ENCODE results near the gene NLGN4Y.

The NLGN4Y gene

DNA sequence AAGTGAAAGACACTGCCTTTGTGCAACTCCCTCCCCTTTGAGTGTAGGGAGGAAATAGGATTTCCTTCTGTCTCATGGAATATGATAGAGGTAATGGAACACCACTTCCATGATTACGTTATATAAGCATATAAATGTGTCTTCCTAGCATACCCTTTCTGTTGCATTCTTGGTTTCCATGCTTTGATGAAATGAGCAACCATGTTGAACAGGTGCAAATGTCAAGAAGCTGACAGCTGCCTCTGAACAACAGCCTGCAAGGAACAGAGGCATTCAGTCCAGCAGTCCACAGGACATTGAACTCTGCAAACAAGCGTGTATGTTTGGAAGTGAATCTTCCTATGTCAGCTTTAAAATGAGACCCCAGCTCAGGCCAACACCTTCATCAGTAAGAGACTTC, 117.5 kb downstream of the NLGN4Y start:
- no peak for DNase-seq
- intact Hi-C loops (cut with DNase I) = no loop called here

DNA sequence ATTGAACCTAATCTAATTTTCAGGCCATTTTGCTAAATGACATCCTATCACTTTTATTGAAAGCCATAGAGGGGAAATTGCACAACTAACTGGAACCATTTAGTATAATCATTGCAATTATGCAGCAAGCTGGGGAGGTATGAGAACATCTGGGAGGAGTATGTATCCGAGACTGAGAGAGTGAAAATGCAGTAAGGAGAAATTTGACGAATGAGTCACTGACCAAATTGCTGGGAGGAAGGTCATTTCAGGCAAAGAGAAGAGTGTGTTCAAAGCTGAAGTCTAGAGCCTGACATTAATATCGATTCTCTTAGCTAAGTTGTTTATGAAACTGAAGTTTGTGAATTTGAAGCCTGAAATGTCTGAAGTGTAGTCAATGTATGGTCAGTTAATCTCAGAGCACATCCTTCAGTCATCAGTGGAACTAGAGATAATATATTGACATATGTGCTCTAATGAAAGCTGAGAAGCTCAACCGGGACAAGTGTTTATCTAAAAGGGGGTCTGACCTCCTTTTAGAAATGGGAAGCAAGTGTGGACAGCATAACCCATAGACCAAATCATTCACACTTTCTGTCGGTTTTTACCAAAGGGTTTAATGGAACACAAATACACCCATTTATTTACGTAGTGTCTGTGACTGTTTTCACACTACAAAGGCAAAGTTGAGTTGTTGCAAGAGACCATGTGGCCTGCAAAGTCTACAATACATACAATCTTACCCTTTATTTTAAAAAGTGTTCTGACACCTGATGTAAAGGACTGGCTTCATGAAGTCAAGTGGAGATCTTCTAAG, 120.0 kb downstream of the NLGN4Y start:
- intact Hi-C loops (cut with DNase I) = no loop called here
- no peak for DNase-seq

DNA sequence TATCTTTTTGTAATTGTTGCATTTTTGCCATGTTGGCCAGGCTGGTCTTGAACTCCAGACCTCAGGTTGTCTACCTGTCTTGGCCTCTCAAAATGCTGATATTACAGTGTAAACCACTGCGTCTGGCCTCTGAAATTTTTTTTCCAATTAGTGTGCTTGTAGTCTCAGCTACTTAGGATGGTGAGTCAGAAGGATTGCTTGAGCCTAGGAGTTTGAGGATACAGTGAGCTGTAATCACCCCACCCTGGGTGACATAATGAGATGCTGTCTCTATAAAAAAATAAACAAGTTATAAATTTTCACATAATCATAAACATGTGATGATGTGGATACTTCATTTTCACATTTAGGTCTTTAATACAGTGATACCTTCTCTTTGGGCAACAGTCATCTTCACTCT, 154.9 kb downstream of the NLGN4Y start:
- intact Hi-C loops (cut with DNase I) = no loop called here

DNA sequence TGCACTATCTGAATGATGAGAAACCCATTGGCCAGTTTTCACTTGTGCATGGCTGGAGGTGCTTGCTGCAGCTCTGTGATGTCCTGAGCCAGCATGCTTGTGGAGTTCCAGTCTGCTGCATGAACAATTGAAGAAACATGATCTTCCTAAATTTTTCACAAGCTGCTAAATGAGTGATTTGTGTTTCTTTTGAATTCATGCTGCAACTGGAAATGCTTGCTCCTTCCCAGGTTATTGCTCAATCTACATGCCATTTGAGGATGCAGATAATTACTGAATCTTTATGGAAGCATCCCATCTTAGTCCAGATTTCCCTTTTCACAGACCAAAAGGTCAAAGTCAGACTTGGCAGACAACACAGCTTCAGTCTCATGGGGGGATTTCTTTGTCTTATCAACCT, 170.2 kb downstream of the NLGN4Y start:
- no peak for DNase-seq
- intact Hi-C loops (cut with DNase I) = no loop called here

More for the DNA sequence above, 154.9 kb downstream of the NLGN4Y start:
- DNase-seq = no peak

DNA sequence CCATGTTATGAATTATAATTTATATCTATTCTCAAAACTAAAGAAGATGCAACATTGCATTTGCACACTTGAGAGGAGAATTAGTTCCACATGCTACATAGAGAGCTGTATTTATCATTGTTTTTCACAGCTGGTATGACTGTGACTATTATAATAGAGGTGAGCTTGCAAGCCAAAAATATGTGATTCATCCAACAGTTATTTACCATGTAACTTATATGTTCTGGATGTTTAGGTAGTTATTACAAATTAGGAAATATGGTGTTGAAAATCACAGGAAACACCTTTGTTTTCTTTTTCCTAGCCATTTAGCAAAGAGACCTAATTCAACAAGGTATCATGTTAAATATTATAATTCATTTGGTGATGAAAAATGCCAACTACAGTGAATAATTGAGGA, 183.8 kb downstream of the NLGN4Y start:
- no peak for DNase-seq
- intact Hi-C loops (cut with DNase I) = no loop called here

DNA sequence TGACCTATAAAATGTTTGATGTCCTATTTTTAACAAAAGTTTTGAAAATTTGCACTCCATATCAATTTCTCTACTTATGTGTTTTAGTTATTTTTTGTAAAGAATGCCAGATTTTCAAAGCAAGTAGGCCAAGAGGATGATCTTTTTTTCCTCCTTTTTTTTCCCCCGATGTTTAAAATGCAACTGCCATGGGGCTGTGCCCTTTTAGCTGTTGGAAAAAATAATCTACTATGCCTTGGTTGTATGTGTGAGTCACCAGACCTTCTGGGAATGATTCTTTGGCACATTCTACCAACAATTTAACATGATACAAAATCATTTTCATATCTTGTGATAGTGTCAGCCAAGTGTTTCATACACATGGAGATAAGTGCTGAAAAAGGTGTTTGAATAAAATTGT, 217.3 kb downstream of the NLGN4Y start:
- intact Hi-C loops (cut with DNase I) = no loop called here
- DNase-seq = no peak

DNA sequence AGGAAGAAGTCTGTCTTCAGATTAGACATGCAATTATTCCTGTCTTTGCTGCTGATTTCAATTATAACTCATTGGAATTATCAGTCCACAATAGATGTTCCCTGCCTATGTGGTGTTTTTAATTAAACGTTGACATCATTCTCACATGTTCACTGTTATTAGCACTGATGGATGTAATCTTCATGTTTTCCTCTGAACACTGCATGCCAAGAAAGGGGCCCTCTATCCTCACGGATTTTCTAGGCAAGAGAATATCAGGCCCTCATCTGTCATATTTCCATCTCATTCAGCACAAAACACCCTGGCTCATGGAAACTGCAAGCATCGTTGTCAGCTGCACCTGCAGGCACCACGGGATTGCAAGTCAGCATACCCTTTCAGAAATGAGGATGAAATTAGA, 224.0 kb downstream of the NLGN4Y start:
- DNase-seq = peak in 1 of 10 donors; percentile 7
- intact Hi-C loops (cut with DNase I) = no loop called here

DNA sequence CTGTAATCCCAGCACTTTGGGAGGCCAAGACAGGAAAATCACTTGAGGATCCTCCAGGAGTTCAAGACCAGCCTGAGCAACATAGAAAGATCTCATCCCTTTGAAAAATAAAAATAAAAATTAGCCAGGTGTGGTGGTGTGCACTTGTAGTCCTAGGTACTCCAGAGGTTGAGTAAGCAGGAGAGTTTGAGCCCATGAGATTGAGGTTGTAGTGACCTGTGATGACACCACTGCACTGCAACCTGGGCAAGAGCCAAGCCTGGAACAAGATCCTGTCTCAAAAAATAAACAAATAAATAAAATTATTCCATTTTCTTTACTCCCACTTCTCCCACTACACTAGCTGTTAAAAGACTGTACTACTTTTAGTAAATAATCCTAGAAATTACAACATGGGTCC, 231.2 kb downstream of the NLGN4Y start:
- intact Hi-C loops (cut with DNase I) = no loop called here
- DNase-seq = no peak

DNA sequence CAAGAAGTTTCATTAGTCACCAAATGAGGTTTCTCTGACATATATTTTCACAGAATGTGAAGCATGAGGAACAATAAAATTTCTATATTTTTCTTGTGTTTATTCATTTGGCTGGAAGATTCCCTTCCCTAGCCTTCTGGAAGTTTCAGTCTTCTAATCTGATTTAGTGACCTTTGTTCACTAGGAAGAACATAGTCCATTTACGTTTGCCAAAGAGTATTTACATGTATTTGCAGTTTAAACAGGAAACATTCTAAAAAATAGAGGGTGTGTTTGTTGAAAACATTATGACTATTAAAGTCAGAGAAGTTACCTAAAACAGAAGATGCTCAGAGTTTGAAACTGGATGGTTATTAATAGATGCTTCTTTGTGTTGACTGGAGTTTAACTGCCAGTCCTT, 238.6 kb downstream of the NLGN4Y start:
- intact Hi-C loops (cut with DNase I) = no loop called here
- no peak for DNase-seq

DNA sequence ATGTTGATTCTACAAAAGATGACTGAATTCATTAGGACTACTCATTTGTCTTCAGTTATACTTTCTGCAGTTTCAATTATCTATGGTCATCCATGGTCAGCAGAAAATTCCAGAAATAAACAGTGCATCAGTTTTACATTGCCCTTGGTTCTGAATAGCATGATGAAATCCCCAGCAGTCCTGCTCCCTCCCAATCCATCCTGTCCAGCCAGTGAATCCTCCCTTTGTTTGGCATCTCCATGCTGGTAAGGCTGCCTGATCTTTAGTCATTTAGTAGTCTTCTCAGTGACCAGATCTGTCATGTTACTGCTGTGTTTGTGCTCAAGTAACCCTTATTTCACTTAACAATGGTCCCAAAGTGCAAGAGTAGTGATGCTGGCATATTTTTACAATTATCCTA, 239.3 kb downstream of the NLGN4Y start:
- DNase-seq = peak in 1 of 10 donors; percentile 8

DNA sequence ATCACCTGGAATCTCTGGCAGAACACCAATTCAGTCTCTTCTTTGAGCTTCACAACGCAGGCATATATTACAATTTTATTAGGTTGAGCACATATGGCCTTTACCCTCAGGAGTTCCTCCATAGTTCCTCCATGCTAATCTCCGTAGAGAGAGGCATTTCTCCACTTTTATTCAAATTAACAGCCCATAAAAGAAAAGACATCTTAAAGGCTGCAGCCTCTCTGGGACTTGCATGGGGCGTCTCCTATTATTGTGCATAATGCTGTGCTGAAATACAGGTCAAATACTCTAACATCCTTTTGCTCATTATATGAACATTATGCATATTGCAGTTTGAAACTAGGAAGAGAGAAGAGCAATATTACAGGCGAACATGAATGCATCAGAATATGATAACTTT, 253.9 kb downstream of the NLGN4Y start:
- intact Hi-C loops (cut with DNase I) = no loop called here
- DNase-seq = no peak

More for the DNA sequence above, 239.3 kb downstream of the NLGN4Y start:
- intact Hi-C loops (cut with DNase I) = no loop called here

DNA sequence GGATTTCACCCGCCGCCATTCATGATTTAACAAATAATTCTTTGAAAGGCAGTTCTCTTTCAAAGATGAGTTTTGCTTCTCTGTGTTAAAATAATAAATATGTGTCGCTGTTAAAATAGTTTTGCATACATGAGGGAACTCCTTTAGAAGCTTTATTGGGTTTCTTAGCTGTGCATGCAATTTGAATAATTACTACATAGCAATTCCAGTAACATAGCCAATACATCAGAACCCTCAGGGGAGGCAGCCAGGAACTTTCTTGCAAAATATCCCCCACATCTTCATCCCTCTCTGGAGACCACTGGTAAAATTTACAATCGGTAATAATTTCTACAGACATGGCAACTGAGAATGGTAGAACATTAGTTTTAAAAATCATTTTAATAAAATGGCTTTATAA, 268.8 kb downstream of the NLGN4Y start:
- intact Hi-C loops (cut with DNase I) = no loop called here
- no peak for DNase-seq

DNA sequence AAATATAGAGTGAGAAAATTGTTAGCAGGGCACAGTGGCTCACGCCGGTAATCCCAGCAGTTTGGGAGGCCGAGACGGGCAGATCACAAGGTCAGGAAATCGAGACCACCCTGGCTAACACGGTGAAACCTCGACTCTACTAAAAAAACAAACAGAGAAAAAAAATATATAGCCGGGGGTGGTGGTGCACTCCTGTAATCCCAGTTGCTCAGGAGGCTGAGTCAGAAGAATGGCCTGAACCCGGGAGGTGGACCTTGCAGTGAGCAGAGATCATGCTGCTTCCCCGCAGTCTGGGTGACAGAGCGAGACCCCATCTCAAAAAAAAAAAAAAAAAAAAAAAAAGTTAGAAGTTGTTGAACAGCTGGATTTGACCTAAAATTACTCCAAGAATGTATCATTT, 269.3 kb downstream of the NLGN4Y start:
- intact Hi-C loops (cut with DNase I) = no loop called here
- no peak for DNase-seq

DNA sequence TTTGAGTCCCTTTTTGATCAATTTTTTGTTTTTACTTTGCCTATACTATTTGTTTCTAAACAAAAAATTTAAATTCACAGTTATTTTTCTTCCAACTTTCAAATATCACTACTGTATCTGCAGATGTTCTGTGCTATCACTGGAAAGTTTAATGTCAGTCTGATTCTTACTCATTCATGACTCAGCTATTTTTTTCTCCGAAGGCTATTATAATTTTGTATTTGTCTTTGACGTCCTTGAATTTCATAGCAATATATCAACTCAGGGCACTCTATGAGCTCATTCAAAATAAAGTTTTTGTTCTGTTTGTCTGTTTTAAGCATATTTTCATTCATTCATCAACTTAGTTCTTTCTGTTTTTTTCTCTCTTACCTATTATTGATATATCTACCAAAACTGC, 273.7 kb downstream of the NLGN4Y start:
- DNase-seq = no peak
- intact Hi-C loops (cut with DNase I) = no loop called here

DNA sequence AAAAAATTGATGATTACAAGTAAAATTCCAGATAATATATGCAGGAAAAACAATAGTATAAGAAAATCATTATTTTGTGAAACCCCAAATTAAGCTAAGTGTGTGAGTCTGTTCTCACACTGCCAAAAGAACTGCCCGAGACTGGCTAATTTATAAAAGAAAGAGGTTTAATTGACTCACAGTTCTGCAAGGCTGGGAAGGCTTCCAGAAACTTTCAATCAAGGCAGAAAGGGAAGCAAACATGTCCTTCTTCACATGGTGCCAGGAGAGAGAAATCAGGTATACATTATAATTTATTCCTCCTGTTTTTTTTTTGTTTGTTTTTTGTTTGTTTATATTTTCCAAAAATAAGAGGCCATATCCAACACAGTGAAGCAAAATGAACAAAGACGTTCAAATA, 276.8 kb downstream of the NLGN4Y start:
- intact Hi-C loops (cut with DNase I) = no loop called here
- DNase-seq = no peak

DNA sequence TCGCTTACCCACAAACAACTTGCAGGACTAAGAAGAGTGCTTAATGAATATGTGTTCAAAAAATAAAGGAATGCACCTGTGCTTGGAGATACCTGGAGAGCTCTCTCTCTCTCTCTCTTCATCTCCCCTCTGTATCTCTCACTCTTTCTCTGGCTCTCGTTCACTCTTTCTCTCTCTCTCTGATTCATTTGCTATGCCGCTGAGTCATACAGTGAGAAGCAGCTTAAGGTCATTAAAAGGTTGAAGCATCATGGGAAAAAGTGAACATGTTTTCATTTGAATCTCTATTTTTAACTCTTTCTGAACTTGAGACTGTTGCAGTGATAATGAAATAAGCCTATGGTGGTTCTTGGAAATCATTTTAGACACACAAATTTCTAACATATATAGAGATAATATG, 277.8 kb downstream of the NLGN4Y start:
- no peak for DNase-seq

DNA sequence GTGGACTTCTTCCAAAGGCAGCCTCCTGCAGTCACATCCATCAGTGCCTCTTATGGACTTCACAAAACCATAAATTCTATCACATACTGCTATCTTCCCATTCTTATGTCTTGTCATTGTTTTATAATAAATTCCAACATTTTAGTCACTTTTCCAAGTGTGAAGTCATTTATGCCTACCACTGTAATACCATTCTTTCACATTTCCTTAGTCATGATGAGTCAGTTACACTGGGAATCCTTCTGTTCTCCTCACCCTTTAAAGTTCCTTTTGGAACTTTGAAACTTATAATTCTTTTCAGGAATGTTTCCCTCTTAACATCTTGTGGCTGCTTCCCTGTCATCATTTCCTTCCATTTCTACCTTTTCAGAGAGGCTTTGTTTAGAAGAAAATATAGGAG, 279.7 kb downstream of the NLGN4Y start:
- no peak for DNase-seq
- intact Hi-C loops (cut with DNase I) = no loop called here

More for the DNA sequence above, 277.8 kb downstream of the NLGN4Y start:
- intact Hi-C loops (cut with DNase I) = no loop called here

DNA sequence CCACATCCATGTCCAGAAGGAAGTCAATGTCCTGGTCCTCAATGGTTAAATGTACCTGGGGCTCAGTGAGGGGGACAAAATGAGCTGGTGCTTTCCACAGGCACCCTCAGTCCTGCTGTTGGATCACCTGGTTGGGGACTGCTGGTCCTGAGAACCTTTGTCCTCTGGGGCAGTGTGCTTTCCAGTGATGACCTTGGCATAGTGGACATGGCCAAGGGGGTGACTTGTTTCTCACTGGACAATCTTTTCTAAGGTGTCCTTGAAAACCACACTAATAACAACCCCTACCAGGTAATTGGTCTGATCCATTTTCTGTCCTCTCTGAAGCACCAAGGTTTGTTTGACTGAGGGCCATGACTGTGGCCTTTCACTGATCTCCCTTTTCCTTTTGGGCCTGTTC, 294.1 kb downstream of the NLGN4Y start:
- intact Hi-C loops (cut with DNase I) = no loop called here
- DNase-seq = no peak

DNA sequence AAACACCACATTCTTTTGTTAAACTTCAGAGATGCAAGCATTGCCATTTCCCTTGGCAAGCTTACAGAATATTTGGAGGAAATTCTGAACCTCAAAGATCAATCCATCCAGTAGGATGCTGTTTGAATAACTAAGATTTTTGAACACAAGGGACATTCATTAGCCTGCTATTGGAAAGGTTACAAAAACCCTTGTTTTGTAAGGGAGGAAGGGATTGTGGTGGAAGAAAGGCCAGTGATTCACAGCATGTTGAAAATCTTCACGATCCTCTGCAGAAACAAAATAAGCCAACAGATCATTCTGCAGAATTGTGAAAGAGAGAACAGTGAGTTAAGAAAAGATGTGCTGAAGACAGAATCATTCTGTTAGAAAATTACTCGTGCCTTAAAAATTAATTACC, 297.9 kb downstream of the NLGN4Y start:
- intact Hi-C loops (cut with DNase I) = no loop called here
- DNase-seq = no peak

DNA sequence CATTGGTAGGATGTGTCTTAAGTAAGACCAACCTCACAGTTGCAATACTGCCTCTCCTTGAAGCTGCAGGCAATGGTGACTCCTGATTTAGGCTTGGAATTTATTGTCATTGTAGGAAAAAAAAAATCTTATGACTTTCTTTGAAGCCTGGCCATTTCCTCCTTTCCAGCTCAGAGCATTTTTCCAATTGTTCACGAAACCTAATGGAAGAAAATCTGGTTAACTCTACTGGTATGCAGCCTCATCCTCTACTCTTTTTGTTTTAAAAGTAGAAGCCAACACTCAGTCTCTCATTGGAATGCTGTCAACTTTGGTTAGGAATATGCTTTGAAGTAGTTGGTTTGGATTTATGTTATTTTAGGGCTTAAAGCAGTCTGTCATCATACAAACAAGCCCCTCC, 298.6 kb downstream of the NLGN4Y start:
- DNase-seq = no peak
- intact Hi-C loops (cut with DNase I) = no loop called here

DNA sequence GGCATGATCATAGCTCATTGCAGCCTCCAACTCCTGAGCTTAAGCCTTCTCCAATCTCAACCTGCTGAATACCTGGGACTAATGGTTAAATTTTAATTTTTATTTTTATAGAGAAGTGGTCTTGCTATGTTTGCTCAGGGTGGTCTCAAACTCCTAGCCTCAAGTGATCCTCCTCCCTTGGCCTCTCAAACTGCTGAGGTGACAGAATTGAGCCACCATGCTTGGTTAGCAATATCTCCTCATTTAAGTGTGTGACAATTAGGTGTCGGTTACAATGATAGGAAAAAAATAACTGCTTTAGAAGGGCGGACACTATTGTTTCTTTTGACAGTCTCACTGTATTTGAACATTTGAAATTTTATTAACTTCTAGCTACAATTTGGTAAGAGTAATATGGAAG, 300.3 kb downstream of the NLGN4Y start:
- intact Hi-C loops (cut with DNase I) = no loop called here

DNA sequence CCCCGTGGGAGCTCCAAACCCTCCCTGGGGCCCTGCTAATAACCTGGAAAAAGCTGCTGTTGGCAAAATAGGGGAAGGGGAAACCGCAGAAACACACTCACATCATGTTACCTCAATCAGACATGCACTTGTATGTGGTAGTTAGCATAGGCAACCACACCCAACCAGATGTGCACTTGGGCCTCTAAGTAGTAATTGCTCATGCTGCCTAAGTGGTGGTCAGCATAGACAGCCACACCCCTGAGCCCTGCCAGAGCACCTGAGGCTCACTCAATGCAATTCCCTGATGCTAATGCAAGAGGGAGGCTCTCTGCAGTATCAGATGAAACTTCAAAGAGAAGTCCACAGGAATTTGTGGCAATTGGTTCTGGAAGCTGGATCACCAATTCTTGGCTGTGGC, 301.4 kb downstream of the NLGN4Y start:
- no peak for DNase-seq
- intact Hi-C loops (cut with DNase I) = no loop called here

More for the DNA sequence above, 300.3 kb downstream of the NLGN4Y start:
- DNase-seq = no peak

DNA sequence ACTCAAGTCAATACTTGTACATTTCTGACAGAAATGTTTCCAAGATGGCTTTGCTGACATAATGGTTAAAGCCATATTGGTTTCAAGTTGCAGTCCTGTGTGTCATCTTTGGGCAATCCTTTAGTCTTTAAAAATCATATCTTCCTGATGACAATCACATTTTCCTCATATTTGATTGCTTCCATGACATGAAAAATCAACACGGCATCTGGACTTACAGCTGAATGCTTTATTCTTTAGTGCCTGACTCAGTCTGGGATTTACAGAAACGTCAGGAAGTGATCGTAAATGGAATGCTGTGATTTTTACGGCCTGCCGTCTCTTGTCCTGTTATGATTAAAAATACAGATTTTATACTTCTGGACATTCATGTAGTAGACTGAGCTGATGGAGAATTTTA, 304.2 kb downstream of the NLGN4Y start:
- DNase-seq = no peak
- intact Hi-C loops (cut with DNase I) = no loop called here

All from posterior cingulate gyrus (tissue), 11 donors.